SK-N-SH (cell line): ENCODE measurements around the gene RPRD2.

ENCODE experiments used
- ELF1 ChIP-seq: IDR thresholded peaks from 2 replicates; pipeline ENCODE4 v1.4.0; 2012
- FOXM1 ChIP-seq: IDR thresholded peaks from 2 replicates; pipeline ENCODE4 v1.4.0; 2012; ENCODE audit warnings: low read depth, mild to moderate bottlenecking
- RFX5 ChIP-seq: IDR thresholded peaks from 2 replicates; pipeline ENCODE4 v1.6.1; 2012; ENCODE audit warnings: mild to moderate bottlenecking, improper control_type of control experiment, low read length
- TF ChIP-seq, protein P1 (sequence below): fragments of 200-600 bp; sonication (generic); IDR thresholded peaks from 2 replicates; pipeline ENCODE4 v1.6.1; 2017; ENCODE audit warnings: antibody characterized with exemption, mild to moderate bottlenecking, moderate library complexity
- TF ChIP-seq, protein P2 (sequence below): IDR thresholded peaks from 2 replicates; pipeline ENCODE4 v1.4.0; 2012; ENCODE audit warnings: low read depth

DNA sequence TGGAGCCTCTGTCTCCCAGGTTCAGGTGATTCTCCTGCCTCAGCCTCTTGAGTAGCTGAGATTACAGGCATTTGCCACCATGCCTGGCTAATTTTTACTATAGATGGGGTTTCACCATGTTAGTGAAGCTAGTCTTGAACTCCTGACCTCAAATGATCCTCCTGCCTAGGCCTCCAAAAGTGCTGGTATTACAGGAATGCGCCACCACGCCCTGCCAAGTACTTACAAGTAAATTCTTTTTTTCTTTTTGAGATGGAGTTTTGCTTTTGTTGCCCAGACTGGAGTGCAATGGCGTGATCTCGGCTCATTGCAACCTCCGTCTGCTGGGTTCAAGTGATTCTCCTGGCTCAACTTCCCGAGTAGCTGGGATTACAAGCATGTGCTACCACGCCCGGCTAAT lies 42.5 kb downstream of the RPRD2 start:
- TF ChIP-seq, protein P1, sequence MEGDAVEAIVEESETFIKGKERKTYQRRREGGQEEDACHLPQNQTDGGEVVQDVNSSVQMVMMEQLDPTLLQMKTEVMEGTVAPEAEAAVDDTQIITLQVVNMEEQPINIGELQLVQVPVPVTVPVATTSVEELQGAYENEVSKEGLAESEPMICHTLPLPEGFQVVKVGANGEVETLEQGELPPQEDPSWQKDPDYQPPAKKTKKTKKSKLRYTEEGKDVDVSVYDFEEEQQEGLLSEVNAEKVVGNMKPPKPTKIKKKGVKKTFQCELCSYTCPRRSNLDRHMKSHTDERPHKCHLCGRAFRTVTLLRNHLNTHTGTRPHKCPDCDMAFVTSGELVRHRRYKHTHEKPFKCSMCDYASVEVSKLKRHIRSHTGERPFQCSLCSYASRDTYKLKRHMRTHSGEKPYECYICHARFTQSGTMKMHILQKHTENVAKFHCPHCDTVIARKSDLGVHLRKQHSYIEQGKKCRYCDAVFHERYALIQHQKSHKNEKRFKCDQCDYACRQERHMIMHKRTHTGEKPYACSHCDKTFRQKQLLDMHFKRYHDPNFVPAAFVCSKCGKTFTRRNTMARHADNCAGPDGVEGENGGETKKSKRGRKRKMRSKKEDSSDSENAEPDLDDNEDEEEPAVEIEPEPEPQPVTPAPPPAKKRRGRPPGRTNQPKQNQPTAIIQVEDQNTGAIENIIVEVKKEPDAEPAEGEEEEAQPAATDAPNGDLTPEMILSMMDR = no peak
- no peak for TF ChIP-seq ELF1
- TF ChIP-seq FOXM1 = no peak
- TF ChIP-seq, protein P2, sequence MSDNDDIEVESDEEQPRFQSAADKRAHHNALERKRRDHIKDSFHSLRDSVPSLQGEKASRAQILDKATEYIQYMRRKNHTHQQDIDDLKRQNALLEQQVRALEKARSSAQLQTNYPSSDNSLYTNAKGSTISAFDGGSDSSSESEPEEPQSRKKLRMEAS = no peak
- TF ChIP-seq RFX5 = no peak
